HepG2 (cell line): ENCODE data around the gene NDUFB3. TPM values are rescaled to one million over a fixed set of nuclear protein-coding genes. Genes with fewer than 3 reads are reported as not detected.
A peak's percentile ranks its signal among the peaks of the same experiment; 100 is the strongest.

ENCODE experiments used
- ELF3 ChIP-seq: IDR thresholded peaks from 2 replicates; pipeline ENCODE4 v1.6.1; 2016; ENCODE audit warnings: missing genetic modification reagents, missing compliant biosample characterization
- FOXO1 ChIP-seq: sonication (generic); formaldehyde crosslinking; IDR thresholded peaks from 2 replicates; pipeline ENCODE4 v1.4.0; 2020; ENCODE audit warnings: missing genetic modification reagents
- HDAC1 ChIP-seq: sonication (generic); formaldehyde crosslinking; IDR thresholded peaks from 2 replicates; pipeline ENCODE4 v1.5.1; 2020; ENCODE audit warnings: mild to moderate bottlenecking, missing genetic modification reagents
- HIVEP1 ChIP-seq: sonication (generic); formaldehyde crosslinking; IDR thresholded peaks from 2 replicates; pipeline ENCODE4 v1.4.0; 2020; ENCODE audit warnings: mild to moderate bottlenecking, missing genetic modification reagents
- HOMEZ ChIP-seq: IDR thresholded peaks from 2 replicates; pipeline ENCODE4 v1.6.1; 2016; ENCODE audit warnings: low read depth
- HOXA3 ChIP-seq: sonication (generic); formaldehyde crosslinking; IDR thresholded peaks from 2 replicates; pipeline ENCODE4 v1.5.0; 2020; ENCODE audit warnings: missing genetic modification reagents
- IRF9 ChIP-seq: sonication (generic); formaldehyde crosslinking; IDR thresholded peaks from 2 replicates; pipeline ENCODE4 v1.8.0; 2022; ENCODE audit warnings: missing genetic modification reagents, mild to moderate bottlenecking, borderline replicate concordance
- KAT7 ChIP-seq: IDR thresholded peaks from 2 replicates; pipeline ENCODE4 v1.6.1; 2018; ENCODE audit warnings: borderline replicate concordance, missing compliant biosample characterization
- KDM4B ChIP-seq: sonication (generic); formaldehyde crosslinking; IDR thresholded peaks from 2 replicates; pipeline ENCODE4 v1.4.0; 2020; ENCODE audit warnings: missing genetic modification reagents
- PCBP1 ChIP-seq: fragments of 200-400 bp; formaldehyde crosslinking; IDR thresholded peaks from 2 replicates; pipeline ENCODE4 v1.6.1; 2017; ENCODE audit warnings: mild to moderate bottlenecking, low read depth, low read length, borderline replicate concordance
- SCMH1 ChIP-seq: sonication (generic); formaldehyde crosslinking; IDR thresholded peaks from 2 replicates; pipeline ENCODE4 v1.9.0; 2021; ENCODE audit warnings: missing genetic modification reagents, mild to moderate bottlenecking, borderline replicate concordance
- SMYD3 ChIP-seq: sonication (generic); formaldehyde crosslinking; IDR thresholded peaks from 2 replicates; pipeline ENCODE4 v1.8.1; 2023; ENCODE audit warnings: mild to moderate bottlenecking, missing genetic modification reagents
- SRF ChIP-seq: IDR thresholded peaks from 2 replicates; pipeline ENCODE4 v1.6.1; 2011; ENCODE audit warnings: mild to moderate bottlenecking, low read depth, low read length, moderate library complexity
- TGIF2 ChIP-seq: IDR thresholded peaks from 2 replicates; pipeline ENCODE4 v1.6.1; 2016; ENCODE audit warnings: control low read depth, missing compliant biosample characterization
- TOE1 ChIP-seq: sonication (generic); formaldehyde crosslinking; IDR thresholded peaks from 2 replicates; pipeline ENCODE4 v1.4.0; 2020; ENCODE audit warnings: mild to moderate bottlenecking, missing genetic modification reagents
- ZMYM3 ChIP-seq: sonication (generic); formaldehyde crosslinking; IDR thresholded peaks from 2 replicates; pipeline ENCODE4 v1.5.1; 2020; ENCODE audit warnings: mild to moderate bottlenecking, missing genetic modification reagents
- ZNF350 ChIP-seq: sonication (generic); formaldehyde crosslinking; IDR thresholded peaks from 2 replicates; pipeline ENCODE4 v1.4.0; 2020; ENCODE audit warnings: mild to moderate bottlenecking, low read depth, missing genetic modification reagents, borderline replicate concordance
- ZNF530 ChIP-seq: sonication (generic); formaldehyde crosslinking; IDR thresholded peaks from 2 replicates; pipeline ENCODE4 v1.5.0; 2020; ENCODE audit warnings: low read depth, mild to moderate bottlenecking, missing genetic modification reagents
- ZNF549 ChIP-seq: sonication (generic); formaldehyde crosslinking; IDR thresholded peaks from 2 replicates; pipeline ENCODE4 v1.5.0; 2020; ENCODE audit warnings: missing genetic modification reagents
- ZNF605 ChIP-seq: sonication (generic); formaldehyde crosslinking; IDR thresholded peaks from 2 replicates; pipeline ENCODE4 v1.8.0; 2022; ENCODE audit warnings: mild to moderate bottlenecking, missing genetic modification reagents
- ZNF710 ChIP-seq: sonication (generic); formaldehyde crosslinking; IDR thresholded peaks from 2 replicates; pipeline ENCODE4 v1.5.0; 2020; ENCODE audit warnings: mild to moderate bottlenecking, missing genetic modification reagents, borderline replicate concordance
- ZNF770 ChIP-seq: sonication (generic); formaldehyde crosslinking; IDR thresholded peaks from 2 replicates; pipeline ENCODE4 v1.5.0; 2020; ENCODE audit warnings: mild to moderate bottlenecking, missing genetic modification reagents
- ZNF781 ChIP-seq: sonication (generic); formaldehyde crosslinking; IDR thresholded peaks from 2 replicates; pipeline ENCODE4 v1.5.1; 2020; ENCODE audit warnings: borderline replicate concordance, mild to moderate bottlenecking, missing genetic modification reagents; ENCODE audit errors: not compliant biosample characterization
- ZNF784 ChIP-seq: sonication (generic); formaldehyde crosslinking; IDR thresholded peaks from 2 replicates; pipeline ENCODE4 v1.5.1; 2020; ENCODE audit warnings: missing genetic modification reagents, mild to moderate bottlenecking, borderline replicate concordance
- ZNF879 ChIP-seq: sonication (generic); formaldehyde crosslinking; IDR thresholded peaks from 2 replicates; pipeline ENCODE4 v1.8.1; 2023; ENCODE audit warnings: missing genetic modification reagents
- polyA plus RNA-seq, 8 experiments: library from polyadenylated mRNA; depleted of rRNA in 3 of 8; stranded (reverse) in 7 of 8; unstranded in 1 of 8; fragments of >200 nt; fragmentation: Illumina TruSeq in 4 of 8; extraction: Trizol in 4 of 8; gene quantifications; 2 replicates each; pipeline versions ENCODE4 v1.2.1 to v1.2.3, GENCODE V29; 2011 to 2016; ENCODE audit warnings: low read depth in 4 of 8, missing spikeins in 1 of 8, mixed read lengths in 1 of 8; ENCODE audit not compliant: insufficient read depth in 1 of 8
- total RNA-seq, 5 experiments: library from RNA; depleted of rRNA; stranded (reverse); fragments of >200 nt; fragmentation: Illumina TruSeq; extraction: Trizol; gene quantifications; 2 replicates each; pipeline ENCODE4 v1.2.3, GENCODE V29; 2016; ENCODE audit warnings: low read depth in 1 of 5

Gene NDUFB3
- total and polyA plus RNA-seq, 2 of the 13 experiments (the other 11 are each of a cell fraction or from before 2014, with no cell fraction given): 50.7 to 159 TPM

GRCh38 chr2:201107624-201108023, 35.8 kb downstream of the NDUFB3 start (continued):
- TF ChIP-seq KAT7 (CRISPR knock-in tag) (no peak), ZNF549 (no peak), ZNF784 (CRISPR knock-in tag) (no peak), ZNF530 (CRISPR knock-in tag) (no peak), TOE1 (CRISPR knock-in tag) (no peak), TGIF2 (CRISPR knock-in tag) (no peak), HIVEP1 (CRISPR knock-in tag) (no peak), SRF (no peak), ZNF770 (CRISPR knock-in tag) (peak; percentile 99), HDAC1 (0 out of 2 replicates have a peak, but pooled peaks have one; percentile 19), SCMH1 (CRISPR knock-in tag) (no peak), ZNF350 (CRISPR knock-in tag) (no peak), ELF3 (0 out of 2 replicates have a peak, but pooled peaks have one; percentile 26), ZNF879 (CRISPR knock-in tag) (no peak), FOXO1 (peak; percentile 40; the same call in 1 of the 2 replicates), PCBP1 (no peak), SMYD3 (CRISPR knock-in tag) (no peak), ZMYM3 (CRISPR knock-in tag) (peak; percentile 90), HOXA3 (CRISPR knock-in tag) (no peak), ZNF605 (CRISPR knock-in tag) (no peak), KDM4B (no peak), ZNF710 (no peak), IRF9 (CRISPR knock-in tag) (no peak), HOMEZ (no peak), ZNF781 (CRISPR knock-in tag) (no peak)
